KBM-7 (cell line): Measurements from ENCODE around the gene EGFR.
"Not testable (repeated sequence)": the region's sequence is repeated elsewhere in the genome, so short reads cannot be mapped to it uniquely, and the experiment has no call there.

Source experiments
- DNase-seq: peaks from one replicate; pipeline ENCODE4 v3.0.0-alpha.2; 2015
- in situ Hi-C: fragments of 300-500 bp; cut with MboI; formaldehyde crosslinking; loops from 2 replicates; pipeline ENCODE4 v1.14.3; 2020; ENCODE audit warnings: low sequenced_read_pairs, low pct_unique_long_range_greater_than_20kb, mixed read lengths

The EGFR gene

GRCh38 chr7:55032069-55032699 lies 13.4 kb downstream of the EGFR start:
- in situ Hi-C loops, result no loop called here
- DNase-seq, result no peak

GRCh38 chr7:55033236-55033846 lies 14.5 kb downstream of the EGFR start:
- no peak for DNase-seq
- in situ Hi-C loops, result no loop called here

GRCh38 chr7:55034776-55035175 lies 16.0 kb downstream of the EGFR start:
- no peak for DNase-seq
- in situ Hi-C loops, result no loop called here

- DNase-seq, in situ Hi-C loops: not testable (repeated sequence)
Measured at GRCh38 chr7:55035410-55035809, 16.6 kb downstream of the EGFR start.

GRCh38 chr7:55036950-55037736 lies 18.3 kb downstream of the EGFR start:
- in situ Hi-C loops, result no loop called here

GRCh38 chr7:55043691-55044370 lies 25.0 kb downstream of the EGFR start:
- DNase-seq, result no peak
- in situ Hi-C loops, result no loop called here

More at GRCh38 chr7:55036950-55037736, 18.3 kb downstream of the EGFR start:
- DNase-seq, result no peak

- in situ Hi-C loops, result no loop called here
Measured at GRCh38 chr7:55044371-55044717, 25.5 kb downstream of the EGFR start.

GRCh38 chr7:55044791-55045190 lies 26.0 kb downstream of the EGFR start:
- in situ Hi-C loops, result no loop called here
- DNase-seq, result no peak

More at GRCh38 chr7:55044371-55044717, 25.5 kb downstream of the EGFR start:
- DNase-seq, result no peak

- DNase-seq, result no peak
- in situ Hi-C loops, result no loop called here
Measured at GRCh38 chr7:55046582-55047342, 27.9 kb downstream of the EGFR start.

- in situ Hi-C loops, result no loop called here
- no peak for DNase-seq
Measured at GRCh38 chr7:55048221-55048859, 29.5 kb downstream of the EGFR start.

GRCh38 chr7:55050281-55050680 lies 31.5 kb downstream of the EGFR start:
- in situ Hi-C loops, result no loop called here
- no peak for DNase-seq

- DNase-seq, result no peak
- in situ Hi-C loops, result no loop called here
Measured at GRCh38 chr7:55052081-55052480, 33.3 kb downstream of the EGFR start.

GRCh38 chr7:55052741-55053427 lies 34.1 kb downstream of the EGFR start:
- DNase-seq, result no peak
- in situ Hi-C loops, result no loop called here

GRCh38 chr7:55053651-55054571 lies 35.1 kb downstream of the EGFR start:
- in situ Hi-C loops, result no loop called here
- DNase-seq, result no peak

- DNase-seq, result no peak
- in situ Hi-C loops, result no loop called here
Measured at GRCh38 chr7:55054758-55055157, 35.9 kb downstream of the EGFR start.

GRCh38 chr7:55055479-55055878 lies 36.7 kb downstream of the EGFR start:
- no peak for DNase-seq
- in situ Hi-C loops, result no loop called here

GRCh38 chr7:55056068-55056467 lies 37.3 kb downstream of the EGFR start:
- DNase-seq, result no peak
- in situ Hi-C loops, result no loop called here
